Transverse colon (tissue), 4 donors: ENCODE results near the gene PPM1N. TPM values are rescaled to one million over a fixed set of nuclear protein-coding genes. Genes with fewer than 3 reads are reported as not detected.

ENCODE experiments used
- DNase-seq: peaks from one replicate; pipeline ENCODE4 v3.0.0-alpha.2; 2019
- H3K27ac ChIP-seq, 4 donors: fragments of 200-600 bp; sonication (generic); 2 replicates each; pipeline ENCODE4 v1.5.1; 2016 to 2018; ENCODE audit warnings: inconsistent platforms in 4 of 4
- H3K27me3 ChIP-seq: fragments of 200-600 bp; sonication (generic); 2 replicates; pipeline ENCODE4 v1.5.1; 2017; ENCODE audit warnings: inconsistent platforms
- H3K36me3 ChIP-seq, 4 donors: fragments of 200-600 bp; sonication (generic); 2 replicates each; pipeline ENCODE4 v1.5.1; 2017 to 2019; ENCODE audit warnings: inconsistent platforms in 4 of 4
- H3K4me1 ChIP-seq, 4 donors: fragments of 200-600 bp; sonication (generic); 2 replicates each; pipeline ENCODE4 v1.5.1; 2017 to 2020; ENCODE audit warnings: inconsistent platforms in 4 of 4
- H3K4me3 ChIP-seq, 4 donors: fragments of 200-600 bp; sonication (generic); 1 replicate in 1 of 4; 2 replicates in 3 of 4; pipeline versions ENCODE4 v1.5.1 to v1.6.1; 2017 to 2019; ENCODE audit warnings: inconsistent platforms in 4 of 4
- H3K9me3 ChIP-seq, 2 donors: fragments of 200-600 bp; sonication (generic); 2 replicates each; pipeline ENCODE4 v1.5.1; 2017 to 2019; ENCODE audit warnings: inconsistent platforms in 2 of 2
- EP300 ChIP-seq: sonication (generic); formaldehyde crosslinking; IDR thresholded peaks from one replicate; pipeline ENCODE4 v1.6.1; 2017; ENCODE audit warnings: antibody characterized with exemption, low read depth
- POLR2A ChIP-seq: fragments of 450-650 bp; IDR thresholded peaks from one replicate; pipeline ENCODE4 v1.6.1; 2016; ENCODE audit warnings: antibody characterized with exemption, mild to moderate bottlenecking, moderate library complexity
- POLR2AphosphoS5 ChIP-seq, 3 donors: sonication (generic); formaldehyde crosslinking; IDR thresholded peaks; one replicate each; pipeline ENCODE4 v1.6.1; 2016; ENCODE audit warnings: antibody characterized with exemption in 3 of 3
- WGBS, 2 donors: methylation state at CpG; one replicate each; pipeline ENCODE4 v1.1.5; 2018; ENCODE audit warnings: low coverage in 1 of 2; 5-methylcytosine and 5-hydroxymethylcytosine counted together
- in situ Hi-C, 4 donors: fragments of 200-750 bp; cut with MboI; loops; one replicate each; pipeline versions ENCODE4 v1.15.0 to v1.15.1; 2017; ENCODE audit warnings: low sequenced_read_pairs in 3 of 4, low pct_ligation_motif_present in 1 of 4, low pct_unique_long_range_greater_than_20kb in 1 of 4
- intact Hi-C: fragments of 100-400 bp; cut with DNase I; formaldehyde crosslinking; loops from one replicate; pipeline ENCODE4 v1.15.1; 2023; ENCODE audit warnings: low total_unique reads
- total RNA-seq, 4 donors: library from RNA; depleted of rRNA; stranded (reverse); fragments of >200 nt; gene quantifications; one replicate each; pipeline ENCODE4 v1.1.0, GENCODE V29; 2016
- TF ChIP-seq, protein P1 (sequence below), 5 experiments: fragments of 200-600 bp in 3 of 5; fragments of 450-650 bp in 2 of 5; sonication (generic) in 3 of 5; IDR thresholded peaks; 1 replicate in 2 of 5; 2 replicates in 3 of 5; pipeline ENCODE4 v1.5.1; 2016 to 2017; ENCODE audit warnings: antibody characterized with exemption in 5 of 5, inconsistent platforms in 3 of 5, mild to moderate bottlenecking in 2 of 5, moderate library complexity in 1 of 5

Gene PPM1N
- total RNA-seq, 4 donors from 2014 or later, result 1.00 to 4.3 (median 1.4) TPM; not detected in 1

DNA sequence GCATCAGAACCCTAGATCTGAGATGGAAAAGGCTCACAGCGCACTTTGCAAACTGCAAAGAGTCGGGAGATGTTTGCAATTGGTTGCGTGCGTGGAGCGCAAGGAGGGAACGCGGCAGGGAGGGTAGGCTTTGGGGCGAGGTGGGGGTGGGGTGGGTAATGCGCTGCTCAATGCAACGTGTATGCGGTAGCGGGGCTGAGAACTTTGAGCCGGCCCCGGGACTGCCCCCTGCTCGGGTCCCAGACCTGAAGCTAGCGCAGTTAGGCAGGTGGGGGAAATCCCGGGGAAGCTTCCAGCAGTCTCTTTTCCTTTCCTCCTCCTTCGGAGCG is 29.5 kb upstream of the PPM1N start:
- H3K27ac ChIP-seq, result peak overlapping the region; percentile 92 to 98 (median 96)
- in situ Hi-C loops, result no loop called here
- intact Hi-C loops, result no loop called here
- H3K36me3 ChIP-seq, result no peaks in the 10 kb centered on the region
- peak overlapping the region; percentile 52 to 83 (median 67) for H3K4me3 ChIP-seq
- no peak for DNase-seq
- peaks cover 23% of the 10 kb centered on the region for H3K27me3 ChIP-seq
- H3K4me1 ChIP-seq, result peaks cover 19 to 35% (median 22%) of the 10 kb centered on the region in 4 donors
- WGBS, 2 donors, result 0% methylated on average over 19 of the region's 19 CpGs; no CpG with 5 or more reads in 1 of the 2 donors
- H3K9me3 ChIP-seq, result no peaks in the 10 kb centered on the region
- TF ChIP-seq POLR2AphosphoS5 (IDR thresholded peaks at IDR 0.05) (no peak), POLR2A (no peak), EP300 (no peak)
- TF ChIP-seq, protein P1, sequence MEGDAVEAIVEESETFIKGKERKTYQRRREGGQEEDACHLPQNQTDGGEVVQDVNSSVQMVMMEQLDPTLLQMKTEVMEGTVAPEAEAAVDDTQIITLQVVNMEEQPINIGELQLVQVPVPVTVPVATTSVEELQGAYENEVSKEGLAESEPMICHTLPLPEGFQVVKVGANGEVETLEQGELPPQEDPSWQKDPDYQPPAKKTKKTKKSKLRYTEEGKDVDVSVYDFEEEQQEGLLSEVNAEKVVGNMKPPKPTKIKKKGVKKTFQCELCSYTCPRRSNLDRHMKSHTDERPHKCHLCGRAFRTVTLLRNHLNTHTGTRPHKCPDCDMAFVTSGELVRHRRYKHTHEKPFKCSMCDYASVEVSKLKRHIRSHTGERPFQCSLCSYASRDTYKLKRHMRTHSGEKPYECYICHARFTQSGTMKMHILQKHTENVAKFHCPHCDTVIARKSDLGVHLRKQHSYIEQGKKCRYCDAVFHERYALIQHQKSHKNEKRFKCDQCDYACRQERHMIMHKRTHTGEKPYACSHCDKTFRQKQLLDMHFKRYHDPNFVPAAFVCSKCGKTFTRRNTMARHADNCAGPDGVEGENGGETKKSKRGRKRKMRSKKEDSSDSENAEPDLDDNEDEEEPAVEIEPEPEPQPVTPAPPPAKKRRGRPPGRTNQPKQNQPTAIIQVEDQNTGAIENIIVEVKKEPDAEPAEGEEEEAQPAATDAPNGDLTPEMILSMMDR (IDR thresholded peaks at IDR 0.05), result no peak

DNA sequence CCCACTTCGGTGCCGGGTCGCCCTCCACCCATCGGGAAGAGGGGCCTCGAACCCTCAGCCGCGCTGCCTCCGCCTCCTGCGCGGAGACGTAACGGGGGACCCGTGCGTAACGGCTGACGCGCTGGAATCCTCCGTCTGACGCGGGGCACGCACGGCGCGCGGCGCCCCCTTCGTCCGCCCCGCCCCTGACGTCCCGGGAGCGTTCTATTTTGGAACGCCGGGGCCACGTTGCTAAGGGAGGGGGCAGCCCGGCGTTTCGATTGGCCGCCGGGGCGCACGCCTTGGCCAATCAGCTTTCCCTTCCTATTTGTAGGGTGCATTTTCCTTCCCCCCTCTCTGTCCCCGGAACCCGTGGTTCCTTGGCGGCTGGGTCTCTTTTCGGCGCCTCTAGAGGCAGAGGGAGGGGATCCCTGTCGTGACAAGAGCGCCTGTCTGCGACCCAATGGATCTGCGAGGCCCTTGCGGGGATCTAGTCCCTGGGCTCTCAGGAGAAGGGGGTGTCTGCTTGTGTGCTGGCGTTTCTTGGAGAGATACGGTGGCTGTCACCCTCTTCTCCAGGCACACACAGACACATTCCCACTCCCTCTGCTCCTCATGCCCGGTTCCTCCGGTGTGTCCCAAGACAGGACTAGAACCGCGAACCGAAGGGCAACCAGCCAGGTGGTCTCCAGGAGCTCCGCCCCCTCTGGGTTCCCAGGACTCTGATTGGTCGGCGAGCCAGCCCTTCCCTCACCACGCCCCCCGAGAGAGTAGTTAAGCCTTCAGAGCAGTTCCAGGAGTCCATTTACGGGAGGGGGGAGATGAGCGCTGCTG is 28.9 kb upstream of the PPM1N start:
- Histone ChIP-seq H3K4me1 (peaks cover 19 to 35% (median 22%) of the 10 kb centered on the region in 4 donors), H3K9me3 (no peaks in the 10 kb centered on the region), H3K27me3 (peaks cover 28% of the 10 kb centered on the region), H3K36me3 (no peaks in the 10 kb centered on the region), H3K27ac (peak overlapping the region; percentile 92 to 98 (median 96)), H3K4me3 (peak overlapping the region; percentile 52 to 83 (median 67))
- DNase-seq, result peak; percentile 95
- in situ Hi-C loops (no loop called here), intact Hi-C loops (no loop called here)
- TF ChIP-seq POLR2A (peak; percentile 83), EP300 (peak; percentile 94), POLR2AphosphoS5 (IDR thresholded peaks at IDR 0.05) (peak; percentile 83 to 90 (median 86))
- TF ChIP-seq, protein P1 (IDR thresholded peaks at IDR 0.05), result peak in 1 of 5 experiments; percentile 16
- 0% methylated on average over 57 of the region's 66 CpGs; no CpG with 5 or more reads in 1 of the 2 donors for WGBS, 2 donors

DNA sequence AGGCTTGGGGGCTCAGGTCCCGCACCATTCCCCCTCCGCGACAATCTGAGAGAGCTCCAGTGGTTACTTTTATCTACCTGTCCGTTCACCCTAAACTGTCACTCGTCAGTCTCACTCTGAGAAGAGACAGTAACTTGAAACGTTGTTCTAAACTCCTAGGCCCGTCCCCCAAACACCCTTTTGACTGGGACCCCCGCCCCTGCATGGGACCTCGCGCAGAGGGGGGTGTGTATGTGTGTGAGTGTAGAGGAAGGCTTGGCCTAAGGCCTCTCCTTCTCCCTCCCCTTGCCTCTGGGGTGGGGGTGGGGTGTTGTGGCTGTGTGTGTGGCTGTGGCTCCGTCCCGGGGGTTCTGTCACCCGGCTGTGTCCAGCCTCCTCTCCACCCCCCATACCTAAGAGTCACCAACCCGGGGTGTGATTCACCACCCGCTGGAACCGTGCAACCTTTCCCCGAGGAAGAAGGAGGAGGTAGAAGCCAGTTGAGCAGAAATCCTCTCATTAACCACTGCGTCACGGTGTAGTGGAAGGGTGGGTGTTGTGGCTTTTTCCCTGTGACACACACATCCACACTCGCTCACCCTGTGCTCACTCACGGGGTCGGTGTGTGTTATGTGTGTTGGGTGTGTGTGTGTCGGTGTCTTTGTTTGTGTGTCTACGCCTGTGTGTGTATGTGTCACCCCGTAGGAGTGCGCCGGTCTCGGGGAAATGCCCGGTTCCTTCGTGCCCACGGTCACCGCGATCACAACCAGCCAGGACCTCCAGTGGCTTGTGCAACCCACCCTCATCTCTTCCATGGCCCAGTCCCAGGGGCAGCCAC is 28.1 kb upstream of the PPM1N start:
- 33 to 36% methylated on average over 3 to 33 of the region's 33 CpGs for WGBS, 2 donors
- in situ Hi-C loops, result no loop called here
- Histone ChIP-seq H3K4me1 (peaks cover 19 to 35% (median 22%) of the 10 kb centered on the region in 4 donors), H3K4me3 (peak overlapping the region; percentile 52 to 83 (median 67)), H3K36me3 (no peaks in the 10 kb centered on the region), H3K9me3 (no peaks in the 10 kb centered on the region), H3K27me3 (peaks cover 36% of the 10 kb centered on the region), H3K27ac (peak overlapping the region; percentile 92 to 98 (median 96))
- DNase-seq, result peak; percentile 41
- intact Hi-C loops, result no loop called here
- TF ChIP-seq POLR2AphosphoS5 (IDR thresholded peaks at IDR 0.05) (peak in 1 of 3 donors; percentile 9), POLR2A (no peak)

DNA sequence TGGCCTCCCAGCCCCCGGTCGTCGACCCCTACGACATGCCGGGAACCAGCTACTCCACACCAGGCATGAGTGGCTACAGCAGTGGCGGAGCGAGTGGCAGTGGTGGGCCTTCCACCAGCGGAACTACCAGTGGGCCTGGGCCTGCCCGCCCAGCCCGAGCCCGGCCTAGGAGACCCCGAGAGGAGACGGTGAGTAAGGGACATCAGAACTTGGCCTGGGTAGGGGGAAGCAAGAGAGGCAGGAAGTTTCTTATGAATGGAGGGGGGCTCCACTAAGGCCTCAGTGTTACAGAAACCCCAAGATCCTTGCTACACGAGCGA is 27.5 kb upstream of the PPM1N start:
- in situ Hi-C loops (no loop called here), intact Hi-C loops (no loop called here)
- no peak for DNase-seq
- Histone ChIP-seq H3K27me3 (peaks cover 40% of the 10 kb centered on the region), H3K36me3 (no peaks in the 10 kb centered on the region), H3K4me1 (peaks cover 19 to 35% (median 22%) of the 10 kb centered on the region in 4 donors), H3K4me3 (no peak overlapping the region), H3K9me3 (no peaks in the 10 kb centered on the region), H3K27ac (no peak overlapping the region)
- 88% methylated on average over 15 of the region's 15 CpGs; no CpG with 5 or more reads in 1 of the 2 donors for WGBS, 2 donors
- TF ChIP-seq POLR2A, result no peak
- TF ChIP-seq POLR2AphosphoS5 (IDR thresholded peaks at IDR 0.05), result no peak
- TF ChIP-seq, protein P1 (IDR thresholded peaks at IDR 0.05), result no peak
- no peak for TF ChIP-seq EP300
